Kidney (tissue), 14 donors: Measurements from ENCODE around the gene HTATIP2. TPM values are rescaled to one million over a fixed set of nuclear protein-coding genes. Genes with fewer than 3 reads are reported as not detected.

ENCODE experiments used
- DNase-seq, 5 donors: peaks; one replicate each; pipeline ENCODE4 v3.0.0-alpha.2; 2013 to 2020
- FAIRE-seq: peaks from 2 replicates; lab custom pipeline; 2012; peaks lifted over from hg19 to GRCh38; lab: Jason Lieb, UNC
- H3K27ac ChIP-seq, 2 donors: one replicate each; pipeline ENCODE4 v1.7.0; 2013; ENCODE audit warnings: low read depth in 2 of 2, low read length in 2 of 2, inconsistent platforms in 1 of 2
- H3K27me3 ChIP-seq: one replicate; pipeline ENCODE4 v1.7.1; 2013; ENCODE audit warnings: low read length, inconsistent platforms; ENCODE audit not compliant: control insufficient read depth, insufficient read depth
- H3K36me3 ChIP-seq, 3 donors: one replicate each; pipeline versions ENCODE4 v1.7.0 to v1.7.1; 2013; ENCODE audit warnings: low read length in 3 of 3, control low read depth in 1 of 3, inconsistent platforms in 1 of 3; ENCODE audit not compliant: insufficient read depth in 3 of 3, control insufficient read depth in 2 of 3
- H3K4me1 ChIP-seq, 3 donors: one replicate each; pipeline versions ENCODE4 v1.7.0 to v1.7.1; 2013; ENCODE audit warnings: low read length in 3 of 3, inconsistent platforms in 1 of 3, low read depth in 1 of 3; ENCODE audit not compliant: control insufficient read depth in 2 of 3, insufficient read depth in 2 of 3
- H3K4me3 ChIP-seq, 3 donors: one replicate each; pipeline versions ENCODE4 v1.7.0 to v1.8.1; 2013; ENCODE audit warnings: low read length in 3 of 3, control low read depth in 1 of 3, inconsistent platforms in 1 of 3
- H3K9ac ChIP-seq, 3 donors: one replicate each; pipeline versions ENCODE4 v1.7.0 to v1.7.1; 2013; ENCODE audit warnings: low read length in 3 of 3, control low read depth in 1 of 3, inconsistent platforms in 1 of 3
- H3K9me3 ChIP-seq, 3 donors: one replicate each; pipeline versions ENCODE4 v1.7.0 to v1.7.1; 2013; ENCODE audit warnings: low read length in 3 of 3, control low read depth in 1 of 3, inconsistent platforms in 1 of 3; ENCODE audit not compliant: control insufficient read depth in 2 of 3, insufficient read depth in 1 of 3
- CTCF ChIP-seq: IDR thresholded peaks from 3 replicates; pipeline ENCODE4 v1.5.1; 2012; ENCODE audit warnings: mild to moderate bottlenecking, moderate library complexity, borderline replicate concordance; ENCODE audit not compliant: insufficient read depth; ENCODE audit errors: extremely low read depth
- intact Hi-C: fragments of 100-400 bp; cut with DNase I; formaldehyde crosslinking; loops from one replicate; pipeline ENCODE4 v1.11.1; 2022
- polyA plus RNA-seq: library from polyadenylated mRNA; stranded (reverse); fragments of 350-450 nt; fragmentation: Illumina TruSeq; extraction: RNeasy Lipid Tissue Mini Kit (QIAGEN cat#74804); gene quantifications from one replicate; pipeline ENCODE4 v1.2.3, GENCODE V29; 2014; ENCODE audit warnings: low read depth, low replicate concordance; ENCODE audit not compliant: insufficient read depth
- total RNA-seq: library from RNA; stranded (reverse); fragmentation: NEBNext Ultra II Directional; extraction: Animal tissue kit (Norgen Biotek cat#: 25700); gene quantifications from one replicate; pipeline ENCODE4 v1.2.1, GENCODE V29; 2021
- donor health status: control.
- donor health status: control.
- donor health status: control.
- donor health status: control.
- donor health status: control.
- donor health status: DM: yes; HTN: yes; CAD: no.
- donor health status: Normal renal cell carcinoma (clear cell type).

HTATIP2 gene
- total and polyA plus RNA-seq, 2 donors from 2014 or later: 37.5 to 57.8 TPM

- intact Hi-C loops: no loop called here
- Histone ChIP-seq H3K4me3 (no peak overlapping the region), H3K4me1 (no peaks in the 10 kb centered on the region), H3K9me3 (no peaks in the 10 kb centered on the region), H3K9ac (no peak overlapping the region), H3K27me3 (no peaks in the 10 kb centered on the region), H3K27ac (no peak overlapping the region), H3K36me3 (peaks cover 0 to 10% (median 9%) of the 10 kb centered on the region in 3 donors)
- DNase-seq: no peak
- FAIRE-seq: no peak
- no peak for TF ChIP-seq CTCF
These were observed 39.5 kb downstream of the HTATIP2 start for GRCh38 chr11:20403059-20403458.

DNA sequence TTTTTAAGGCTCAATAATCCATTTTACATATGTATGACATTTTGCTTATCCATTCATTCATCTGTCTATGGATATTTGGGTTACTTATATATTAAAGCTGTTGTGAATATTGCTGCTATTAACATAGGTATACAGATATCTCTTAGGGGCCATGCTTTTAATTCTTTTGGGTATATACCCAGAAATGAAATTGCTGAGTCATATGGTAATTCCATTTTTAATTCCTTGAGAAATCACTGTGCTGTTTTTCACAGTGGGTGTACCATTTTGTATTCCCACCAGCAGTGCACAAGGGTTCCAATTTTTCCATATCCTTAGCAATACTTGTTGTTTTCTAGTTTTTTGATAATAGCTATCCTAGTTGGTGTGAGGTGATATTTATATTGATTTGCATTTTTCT is 43.0 kb downstream of the HTATIP2 start:
- intact Hi-C loops: no loop called here
- no peaks in the 10 kb centered on the region for H3K27me3 ChIP-seq
- no peaks in the 10 kb centered on the region for H3K9me3 ChIP-seq
- no peak for TF ChIP-seq CTCF
- H3K9ac ChIP-seq: no peak overlapping the region
- no peak for FAIRE-seq
- H3K4me1 ChIP-seq: no peaks in the 10 kb centered on the region
- no peak for DNase-seq
- no peak overlapping the region for H3K4me3 ChIP-seq
- peaks cover 0 to 14% (median 5%) of the 10 kb centered on the region in 3 donors for H3K36me3 ChIP-seq
- H3K27ac ChIP-seq: no peak overlapping the region

DNA sequence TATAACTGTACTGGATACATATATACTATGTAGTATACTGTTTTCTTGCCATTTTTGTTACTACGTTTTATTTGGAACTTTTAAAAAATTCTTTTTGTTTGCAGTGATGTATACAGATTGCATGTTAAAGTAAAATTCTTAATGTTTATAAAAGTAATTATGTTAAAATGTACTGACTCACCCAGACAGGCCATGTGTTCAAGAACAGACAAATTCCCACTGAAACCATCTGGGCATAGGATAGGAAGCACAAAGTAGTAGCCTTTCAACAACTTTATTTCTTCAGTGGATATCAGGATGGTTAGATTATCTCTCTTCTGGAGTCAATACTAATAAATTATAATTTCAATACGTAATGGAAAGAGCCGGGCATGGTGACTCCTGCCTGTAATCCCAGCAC is 43.8 kb downstream of the HTATIP2 start:
- peaks cover 0 to 14% (median 5%) of the 10 kb centered on the region in 3 donors for H3K36me3 ChIP-seq

More for the DNA sequence above, 43.8 kb downstream of the HTATIP2 start:
- intact Hi-C loops: no loop called here
- Histone ChIP-seq H3K27ac (no peak overlapping the region), H3K9ac (no peak overlapping the region), H3K4me3 (no peak overlapping the region), H3K9me3 (no peaks in the 10 kb centered on the region), H3K27me3 (no peaks in the 10 kb centered on the region), H3K4me1 (no peaks in the 10 kb centered on the region)
- TF ChIP-seq CTCF: no peak
- DNase-seq (no peak), FAIRE-seq (no peak)
